Activated CD4-positive, alpha-beta T cell treated with anti-CD3 and anti-CD28 coated beads, Interleukin-2, amount 50 U/mL, for 4 hours (primary cell): Measurements from ENCODE around the gene SERPINB11.
"Not testable (repeated sequence)": the region's sequence is repeated elsewhere in the genome, so short reads cannot be mapped to it uniquely, and the experiment has no call there.

Experiments
- DNase-seq, 2 experiments: peaks; one replicate each; pipeline ENCODE4 v3.0.0-alpha.2; 2020

Gene SERPINB11, protein sequence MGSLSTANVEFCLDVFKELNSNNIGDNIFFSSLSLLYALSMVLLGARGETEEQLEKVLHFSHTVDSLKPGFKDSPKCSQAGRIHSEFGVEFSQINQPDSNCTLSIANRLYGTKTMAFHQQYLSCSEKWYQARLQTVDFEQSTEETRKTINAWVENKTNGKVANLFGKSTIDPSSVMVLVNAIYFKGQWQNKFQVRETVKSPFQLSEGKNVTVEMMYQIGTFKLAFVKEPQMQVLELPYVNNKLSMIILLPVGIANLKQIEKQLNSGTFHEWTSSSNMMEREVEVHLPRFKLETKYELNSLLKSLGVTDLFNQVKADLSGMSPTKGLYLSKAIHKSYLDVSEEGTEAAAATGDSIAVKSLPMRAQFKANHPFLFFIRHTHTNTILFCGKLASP

GRCh38 chr18:63702660-63703059 is at the start of gene SERPINB11:
Gene SERPINB11, plus strand, starts transcription at chr18:63702960. Its CDS starts 7,234 bp downstream, at chr18:63710194.
- no peak for DNase-seq

GRCh38 chr18:63658920-63659319 is 43.8 kb upstream of the SERPINB11 start:
- not testable (repeated sequence) for DNase-seq

- DNase-seq, result not testable (repeated sequence)
Measured at GRCh38 chr18:63661750-63662149, 41.0 kb upstream of the SERPINB11 start, which contains the start of gene SERPINB3. Gene SERPINB3, minus strand, starts transcription at chr18:63661893. Its CDS starts 677 bp downstream, at chr18:63661216.

GRCh38 chr18:63664571-63664970 is 38.2 kb upstream of the SERPINB11 start:
- no peak for DNase-seq

- DNase-seq, result no peak
Measured at GRCh38 chr18:63676526-63677323, 26.0 kb upstream of the SERPINB11 start.

DNA sequence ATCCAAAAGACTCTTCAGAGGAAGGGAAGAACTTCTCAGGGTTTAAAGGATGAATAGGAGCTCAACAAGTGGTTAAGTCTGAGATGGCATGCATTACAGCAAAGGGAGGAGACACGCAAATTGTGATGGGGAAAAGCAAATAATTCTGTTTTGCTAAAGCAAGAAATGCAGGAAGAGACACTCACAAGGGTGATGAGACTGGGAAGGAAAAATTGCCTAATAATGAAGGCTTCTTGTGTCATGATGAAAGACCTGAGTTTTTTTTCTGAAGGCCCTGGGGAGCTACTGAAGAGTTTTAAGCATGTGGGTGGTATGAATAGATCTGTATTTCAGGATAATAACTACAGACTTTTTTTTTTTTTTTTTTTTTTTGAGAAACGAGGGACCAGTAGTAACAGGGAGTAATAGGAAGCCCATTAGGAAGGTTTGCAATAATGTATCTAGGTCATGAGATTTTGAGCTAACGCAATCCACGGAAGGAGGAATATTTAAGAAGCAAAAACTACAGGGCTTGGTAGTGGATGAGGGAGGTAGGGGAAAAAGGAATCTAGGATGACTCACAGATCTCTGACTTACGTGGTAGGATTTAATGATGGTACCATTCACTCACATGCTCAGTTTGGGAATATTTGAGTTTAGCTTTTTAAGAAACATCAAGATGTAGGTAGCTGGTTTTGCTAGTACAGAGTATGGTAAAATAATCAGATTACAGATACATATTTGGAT is 25.1 kb upstream of the SERPINB11 start:
- no peak for DNase-seq

DNA sequence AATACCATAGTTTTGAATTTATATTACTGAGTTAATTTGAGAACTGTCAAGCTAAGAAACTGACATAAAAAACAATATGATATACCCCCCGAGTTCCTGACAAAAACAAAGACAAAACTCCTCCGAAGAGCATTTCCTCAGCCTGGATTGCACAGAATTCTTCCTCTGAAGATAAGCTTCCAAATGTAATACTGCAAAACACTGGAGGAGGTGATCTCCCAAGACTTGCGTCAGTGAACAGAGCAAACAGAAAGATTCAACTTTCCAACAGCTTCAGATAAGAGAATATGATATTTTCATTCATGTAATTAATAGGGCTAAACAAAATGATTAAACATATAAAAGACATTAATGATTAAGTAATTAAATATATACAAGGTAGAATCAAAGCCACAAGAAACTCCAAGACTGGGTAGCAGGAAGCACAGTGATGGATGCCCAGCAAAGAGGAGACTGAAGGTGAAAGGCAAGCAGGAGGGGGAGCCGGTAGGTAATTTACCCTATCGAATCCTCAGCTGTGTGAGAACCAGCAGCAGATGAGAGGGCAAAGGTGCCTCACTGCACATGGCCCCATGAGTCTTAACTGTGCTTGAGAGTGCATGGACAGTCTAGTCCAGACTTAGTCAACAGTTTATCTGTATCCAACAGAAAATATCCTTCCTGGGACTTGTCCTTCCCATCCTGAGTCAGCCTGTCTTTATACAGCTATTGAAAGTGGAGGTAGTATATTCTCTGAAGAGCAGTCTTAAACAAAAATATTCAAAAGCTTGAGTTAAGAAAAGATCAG is 22.7 kb upstream of the SERPINB11 start:
- DNase-seq, result no peak

GRCh38 chr18:63681449-63682340 is 21.1 kb upstream of the SERPINB11 start:
- DNase-seq, result no peak

- no peak for DNase-seq
Measured at GRCh38 chr18:63683152-63683551, 19.6 kb upstream of the SERPINB11 start.

DNA sequence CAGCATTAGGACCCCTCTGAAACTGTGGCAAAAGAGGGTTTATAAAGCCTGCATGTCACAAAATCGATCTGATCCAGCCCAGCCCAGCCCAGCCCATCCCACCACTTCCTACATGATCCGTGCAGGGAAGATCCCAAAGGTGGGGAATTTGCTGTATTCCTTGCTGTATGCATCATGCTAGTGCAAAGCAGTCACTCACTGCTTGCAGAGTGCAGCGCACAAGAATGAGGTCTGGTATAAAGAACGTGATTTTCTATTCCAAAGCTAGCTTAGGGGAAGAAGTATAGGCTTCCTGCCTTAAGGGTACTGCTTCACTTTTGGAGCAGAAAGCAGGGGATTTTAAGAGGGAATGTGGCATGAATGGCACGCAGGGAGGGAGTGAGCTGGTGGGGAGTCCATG is 18.9 kb upstream of the SERPINB11 start:
- no peak for DNase-seq

DNA sequence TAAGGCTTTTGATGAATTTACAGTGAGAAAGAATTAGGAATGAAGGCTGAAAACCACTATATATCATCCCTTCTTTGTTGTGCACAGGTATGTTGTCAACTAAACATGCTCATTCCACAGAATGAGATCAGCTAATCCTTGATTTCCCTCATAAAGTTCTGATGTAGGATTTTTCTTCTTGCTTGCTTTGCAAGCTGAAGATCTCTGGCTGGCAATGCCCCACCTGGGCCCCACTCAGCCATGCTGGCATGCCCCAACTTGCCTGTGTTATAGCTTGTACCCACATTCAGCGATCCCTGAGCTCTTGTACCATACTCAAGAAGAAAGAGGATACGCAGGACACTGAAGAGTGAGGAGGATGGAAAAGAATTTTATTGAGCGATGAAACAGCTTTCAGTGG is 18.0 kb upstream of the SERPINB11 start:
- DNase-seq, result no peak

DNA sequence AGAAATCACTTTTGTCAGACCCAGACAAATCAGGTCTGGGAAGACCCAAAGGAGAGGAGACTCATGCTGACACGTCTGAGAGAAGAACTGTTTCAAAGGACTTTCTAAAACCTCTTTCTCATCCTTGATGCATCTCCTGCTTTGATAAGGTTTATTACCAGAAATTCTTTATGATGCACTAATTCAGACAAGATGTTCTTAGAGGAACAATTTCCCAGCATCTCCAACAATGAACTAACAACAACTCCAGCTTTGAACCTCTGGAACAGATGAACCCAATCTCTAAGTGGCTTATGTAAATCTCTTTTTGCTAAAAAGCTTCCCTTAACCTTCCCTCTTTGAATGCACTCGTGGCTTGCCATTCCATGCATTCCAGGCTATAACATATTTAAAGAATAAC is 15.9 kb upstream of the SERPINB11 start:
- no peak for DNase-seq

DNA sequence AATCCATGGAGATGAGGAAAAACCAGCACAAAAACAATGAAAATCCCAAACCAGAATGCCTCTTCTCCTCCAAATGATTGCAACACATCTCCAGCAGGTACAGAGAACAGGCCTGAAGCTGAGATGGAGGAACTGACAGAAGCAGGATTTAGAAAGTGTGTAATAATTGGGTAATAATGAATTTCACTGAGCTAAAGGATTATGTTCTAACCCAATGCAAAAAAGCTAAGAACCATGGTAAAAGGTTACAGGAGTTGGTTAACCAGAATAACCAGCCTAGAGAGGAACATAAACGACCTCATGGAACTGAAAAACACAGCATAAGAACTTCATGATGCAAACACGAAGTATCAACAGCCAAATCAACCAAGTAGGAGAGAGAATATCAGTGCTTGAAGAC is 13.7 kb upstream of the SERPINB11 start:
- DNase-seq, result no peak

- DNase-seq, result no peak
Measured at GRCh38 chr18:63697097-63697660, 5.6 kb upstream of the SERPINB11 start.

DNA sequence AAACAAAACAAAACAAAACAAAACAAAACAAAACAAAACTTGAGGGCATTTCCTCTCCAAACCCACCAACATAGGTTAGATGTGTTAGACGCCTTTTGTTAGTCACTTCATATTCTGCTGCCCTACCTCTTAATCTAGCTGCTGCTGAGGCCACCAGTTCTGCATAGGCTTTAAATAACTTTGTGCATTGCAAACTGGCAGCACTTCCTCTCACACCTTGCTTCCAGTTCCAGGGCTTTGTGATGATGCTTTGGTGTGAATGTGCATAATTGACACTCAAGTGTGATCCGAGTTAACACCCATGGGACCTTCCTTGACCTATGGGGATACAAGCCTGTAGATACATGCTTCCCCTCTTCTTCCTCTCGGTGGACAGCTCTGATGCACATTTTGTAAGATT is 2.3 kb upstream of the SERPINB11 start:
- DNase-seq, result no peak

- no peak for DNase-seq
Measured at GRCh38 chr18:63701952-63702351, 808 bp upstream of the SERPINB11 start.

DNA sequence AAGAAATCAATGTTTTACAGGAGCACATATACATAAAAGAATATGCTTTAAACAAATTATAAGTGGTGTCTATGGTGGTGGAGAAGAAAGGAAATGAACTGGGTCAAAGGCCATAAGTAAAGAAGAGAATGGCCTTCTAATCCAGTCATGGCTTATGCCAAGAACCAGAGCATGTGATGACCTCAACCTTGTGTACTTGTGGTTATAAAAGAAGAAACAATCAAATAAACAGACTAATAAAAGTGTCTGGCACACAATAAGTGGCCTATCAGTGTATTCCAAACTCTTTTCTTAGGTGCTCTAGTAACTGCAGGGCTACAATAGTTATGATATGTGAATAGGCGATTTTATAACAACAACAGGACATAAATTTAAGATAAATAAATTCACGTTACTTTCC is 2.6 kb downstream of the SERPINB11 start:
- DNase-seq, result no peak

- DNase-seq, result no peak
Measured at GRCh38 chr18:63707816-63708215, 5.1 kb downstream of the SERPINB11 start.

DNA sequence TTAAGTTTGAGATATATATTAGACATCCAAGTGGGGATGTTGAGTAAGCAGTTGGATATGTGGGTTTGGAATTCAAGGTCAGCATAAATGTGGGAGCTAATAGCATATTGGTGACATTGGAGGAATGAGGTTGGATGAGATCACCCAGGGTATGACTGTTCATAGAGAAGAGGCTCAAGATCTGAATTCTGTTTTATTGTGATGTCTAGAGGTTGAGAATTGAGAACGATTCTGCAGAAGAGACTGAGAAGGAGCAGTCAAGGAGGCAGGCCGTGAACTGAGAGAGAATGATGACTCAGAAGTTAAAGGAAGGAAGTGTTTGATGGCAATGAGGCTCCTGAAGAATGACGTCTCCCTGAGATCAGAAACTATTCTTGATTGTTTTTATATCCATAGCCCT is 5.9 kb downstream of the SERPINB11 start:
- no peak for DNase-seq

- DNase-seq, result no peak
Measured at GRCh38 chr18:63725682-63726480, 23.1 kb downstream of the SERPINB11 start.
